Middle frontal gyrus (tissue), 1 donor: ENCODE data around the gene SELENOW.
"Not testable (repeated sequence)": the region's sequence is repeated elsewhere in the genome, so short reads cannot be mapped to it uniquely, and the experiment has no call there.

Experiments
- DNase-seq: peaks from one replicate; pipeline ENCODE4 v3.0.0-alpha.2; 2015; ENCODE audit warnings: low spot score; ENCODE audit errors: extremely low spot score

Gene SELENOW

GRCh38 chr19:47756953-47757608, 21.4 kb upstream of the SELENOW start:
- no peak for DNase-seq

GRCh38 chr19:47757617-47758442, 20.7 kb upstream of the SELENOW start:
- no peak for DNase-seq

- no peak for DNase-seq
These were observed 20.1 kb upstream of the SELENOW start for GRCh38 chr19:47758443-47758804.

GRCh38 chr19:47760632-47760999, 17.9 kb upstream of the SELENOW start:
- no peak for DNase-seq

- DNase-seq, result no peak
These were observed 16.9 kb upstream of the SELENOW start for GRCh38 chr19:47761566-47761965.

GRCh38 chr19:47762151-47762550, 16.4 kb upstream of the SELENOW start:
- DNase-seq, result no peak

- DNase-seq, result no peak
These were observed 15.7 kb upstream of the SELENOW start for GRCh38 chr19:47762615-47763308.

GRCh38 chr19:47764705-47765104, 13.8 kb upstream of the SELENOW start:
- DNase-seq, result not testable (repeated sequence)

- DNase-seq, result no peak
These were observed 12.8 kb upstream of the SELENOW start for GRCh38 chr19:47765523-47766358.

GRCh38 chr19:47766359-47766620, 12.2 kb upstream of the SELENOW start:
- DNase-seq, result no peak

GRCh38 chr19:47766670-47767069, 11.8 kb upstream of the SELENOW start:
- no peak for DNase-seq

- DNase-seq, result no peak
These were observed 11.2 kb upstream of the SELENOW start for GRCh38 chr19:47767349-47767748.

- no peak for DNase-seq
These were observed 9.9 kb upstream of the SELENOW start for GRCh38 chr19:47768604-47769003.

- DNase-seq, result no peak
These were observed 9.0 kb upstream of the SELENOW start for GRCh38 chr19:47769534-47769933.

- not testable (repeated sequence) for DNase-seq
These were observed 7.2 kb upstream of the SELENOW start for GRCh38 chr19:47771291-47771690.

GRCh38 chr19:47776568-47776967, 1.9 kb upstream of the SELENOW start:
- DNase-seq, result no peak

- not testable (repeated sequence) for DNase-seq
These were observed 1.1 kb upstream of the SELENOW start for GRCh38 chr19:47777245-47778048.

- no peak for DNase-seq
These were observed 450 bp downstream of the SELENOW start for GRCh38 chr19:47778954-47779351.

- no peak for DNase-seq
These were observed 1.2 kb downstream of the SELENOW start for GRCh38 chr19:47779524-47780214.

GRCh38 chr19:47780215-47780551, 1.7 kb downstream of the SELENOW start:
- no peak for DNase-seq
